Measurements from ENCODE around the gene TBL1X. TPM values are rescaled to one million over a fixed set of nuclear protein-coding genes. Genes with fewer than 3 reads are reported as not detected.

Gene TBL1X
- total and polyA plus RNA-seq, 2 of the 8 experiments (the other 6 are each of a cell fraction or from before 2014, with no cell fraction given), result 13.3 to 25.6 TPM

DNA sequence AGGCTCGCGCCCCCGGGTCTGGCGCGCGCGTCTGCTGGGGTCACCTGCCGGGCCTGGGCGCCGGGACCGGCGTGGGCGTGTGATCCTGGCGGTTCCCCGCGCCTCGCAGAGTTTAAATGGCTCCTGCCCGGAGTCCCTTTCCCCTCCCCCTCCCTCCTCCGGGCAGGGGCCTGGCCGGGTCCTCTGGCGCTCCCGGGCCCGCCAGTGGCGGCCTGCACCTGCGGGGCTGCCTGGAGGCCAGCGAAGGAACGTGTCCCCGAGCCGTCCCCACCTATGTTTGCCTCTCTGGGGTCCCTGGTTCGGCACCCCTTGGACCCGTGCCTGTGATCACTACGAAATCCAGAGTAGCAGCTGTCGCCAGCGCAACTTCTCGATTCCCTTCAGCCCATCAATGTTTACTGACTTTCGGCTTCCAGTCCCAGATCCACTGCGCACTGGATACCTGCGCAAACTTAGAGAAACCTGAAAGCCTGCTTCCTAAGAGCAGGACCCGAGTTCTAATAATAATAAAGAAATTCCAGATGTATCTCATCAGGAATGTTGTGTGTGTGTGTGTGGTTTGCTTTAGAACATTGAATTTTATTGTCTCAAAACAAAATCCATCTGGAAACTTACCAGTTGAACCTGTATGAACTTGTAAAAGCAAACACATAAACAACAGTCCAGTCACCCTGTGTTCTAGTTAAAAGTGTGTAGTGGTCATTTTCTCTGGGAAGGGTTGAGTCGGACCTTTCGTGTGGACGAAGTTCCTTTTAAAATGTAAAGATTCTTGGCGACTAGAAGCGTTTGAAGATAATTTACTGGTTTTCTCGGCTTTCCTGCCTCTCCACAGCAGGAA, 322.2 kb downstream of the TBL1X start:
- Histone ChIP-seq H3K9ac (replicated peaks in 1 of 4; ENCODE audit: extremely low read depth in 1 of 4, low read depth in 3 of 4, low read length in 3 of 4) (peak overlapping the region; percentile 4 to 61 (median 35); a peak in 5 of 7 replicates), H4K8ac (ENCODE audit: extremely low read depth, insufficient read depth, low read length) (no peak overlapping the region), H3K23ac (ENCODE audit: insufficient read length) (no peak overlapping the region), H2AK5ac (ENCODE audit: low read depth, low read length) (no peak overlapping the region), H2BK120ac (replicated peaks; ENCODE audit: low read depth, low read length) (no peak overlapping the region), H2BK20ac (ENCODE audit: low read length) (no peak overlapping the region), H2BK12ac (ENCODE audit: low read depth, low read length) (no peak overlapping the region), H3K18ac (ENCODE audit: extremely low read depth, low read length) (no peak overlapping the region; the same call in 1 of the 2 replicates), H3K27ac (ENCODE audit: low read depth, low read length) (no peak overlapping the region), H2AFZ (ENCODE audit: low read length) (no peak overlapping the region), H3K14ac (ENCODE audit: insufficient read length) (no peak overlapping the region), H3K4me3 (ENCODE audit: extremely low read depth in 1 of 4, insufficient read depth in 2 of 4, low read depth in 3 of 4, low read length in 4 of 4) (peak overlapping the region; percentile 61 to 84 (median 69)), H2BK5ac (ENCODE audit: low read depth, low read length) (no peak overlapping the region), H3K9me3 (ENCODE audit: insufficient read depth in 2 of 2, low read depth in 1 of 2, low read length in 1 of 2) (no peaks in the 10 kb centered on the region), H4K91ac (replicated peaks; ENCODE audit: insufficient read length, low read length) (no peak overlapping the region), H2BK15ac (ENCODE audit: low read length) (no peak overlapping the region), H4K20me1 (replicated peaks in 1 of 2; ENCODE audit: control insufficient read depth in 1 of 2, insufficient read depth in 2 of 2, low read length in 2 of 2) (peaks cover 0 to 3% of the 10 kb centered on the region in 2 experiments), H3K23me2 (ENCODE audit: low read depth, low read length) (peaks cover 8% of the 10 kb centered on the region; the same call in 1 of the 2 replicates), H3K56ac (replicated peaks; ENCODE audit: insufficient read length, low read depth, low read length) (no peak overlapping the region), H3K4me1 (replicated peaks in 1 of 4; ENCODE audit: control insufficient read depth in 3 of 4, insufficient read depth in 4 of 4, low read length in 3 of 4) (peaks cover 6 to 16% (median 13%) of the 10 kb centered on the region in 4 experiments; a peak in 6 of 7 replicates), H4K5ac (ENCODE audit: insufficient read length, low read depth, low read length) (no peak overlapping the region), H3K27me3 (replicated peaks in 1 of 4; ENCODE audit: control insufficient read depth in 3 of 4, extremely low read depth in 1 of 4, insufficient read depth in 3 of 4, low read length in 3 of 4) (no peaks in the 10 kb centered on the region), H3K4ac (replicated peaks; ENCODE audit: insufficient read length, low read depth, low read length) (no peak overlapping the region), H3K4me2 (ENCODE audit: insufficient read depth in 1 of 2, low read depth in 2 of 2, low read length in 2 of 2) (peak overlapping the region; percentile 84 to 92), H3K79me2 (ENCODE audit: control insufficient read depth in 1 of 2, insufficient read depth in 2 of 2, low read length in 2 of 2) (peaks cover 0 to 60% of the 10 kb centered on the region in 2 experiments; a peak in 2 of 4 replicates), H3K36me3 (ENCODE audit: control insufficient read depth in 2 of 4, insufficient read depth in 4 of 4, low read length in 3 of 4) (no peaks in the 10 kb centered on the region), H3K79me1 (ENCODE audit: low read depth, low read length) (no peaks in the 10 kb centered on the region; the same call in 1 of the 2 replicates)
- 1% methylated on average over 26 of the region's 45 CpGs; no CpG with 5 or more reads in 1 of the 2 experiments for WGBS, 2 experiments (ENCODE audit: extremely low coverage in 1 of 2, insufficient coverage in 1 of 2, insufficient read length in 1 of 2, insufficient replicate concordance in 2 of 2, low coverage in 1 of 2, low lambda C conversion rate in 2 of 2, missing lambda C conversion rate in 1 of 2)
- CTCF ChIA-PET (ENCODE audit: partially characterized antibody), result no interaction called here
- POLR2A ChIA-PET (ENCODE audit: partially characterized antibody), result interaction anchor here (0.6 to 1.0 kb wide), 3 partner anchors 9 to 57 kb away, joined by 3 to 4 read pairs (median 3); no protein-coding TSS in a partner anchor
- TF ChIP-seq KDM4A (IDR thresholded peaks at IDR 0.05; ENCODE audit: low read depth, low read length, severe bottlenecking) (peak; percentile 27), SIRT6 (IDR thresholded peaks at IDR 0.05; ENCODE audit: low read length) (no peak)
- DNase-seq (ENCODE audit: low read depth in 1 of 2, low spot score in 2 of 2) (no peak), FAIRE-seq (no peak)

Measured in H1 (cell line).